ENCODE results near the gene PCDHB4.

DNA sequence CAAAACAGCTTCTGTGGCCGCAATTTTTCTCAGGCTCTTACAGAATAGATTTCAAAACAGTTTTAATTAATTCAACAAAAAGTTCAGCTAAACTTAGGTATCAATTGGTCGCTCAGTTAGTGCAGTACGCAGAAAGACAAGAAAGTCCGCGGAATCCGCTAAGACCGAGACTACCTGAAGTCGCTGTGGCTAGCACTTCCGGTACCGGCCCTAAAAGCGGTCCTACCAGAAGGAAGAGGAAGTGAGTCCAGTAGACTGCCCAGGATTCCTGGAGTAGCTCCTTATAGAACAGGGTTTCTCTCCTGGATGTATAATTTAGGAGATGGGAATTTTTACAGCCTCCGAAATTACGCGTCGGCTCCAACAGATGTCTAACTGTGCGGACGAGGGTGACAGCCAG is 43.8 kb upstream of the PCDHB4 start:
- TF ChIP-seq, protein P1, sequence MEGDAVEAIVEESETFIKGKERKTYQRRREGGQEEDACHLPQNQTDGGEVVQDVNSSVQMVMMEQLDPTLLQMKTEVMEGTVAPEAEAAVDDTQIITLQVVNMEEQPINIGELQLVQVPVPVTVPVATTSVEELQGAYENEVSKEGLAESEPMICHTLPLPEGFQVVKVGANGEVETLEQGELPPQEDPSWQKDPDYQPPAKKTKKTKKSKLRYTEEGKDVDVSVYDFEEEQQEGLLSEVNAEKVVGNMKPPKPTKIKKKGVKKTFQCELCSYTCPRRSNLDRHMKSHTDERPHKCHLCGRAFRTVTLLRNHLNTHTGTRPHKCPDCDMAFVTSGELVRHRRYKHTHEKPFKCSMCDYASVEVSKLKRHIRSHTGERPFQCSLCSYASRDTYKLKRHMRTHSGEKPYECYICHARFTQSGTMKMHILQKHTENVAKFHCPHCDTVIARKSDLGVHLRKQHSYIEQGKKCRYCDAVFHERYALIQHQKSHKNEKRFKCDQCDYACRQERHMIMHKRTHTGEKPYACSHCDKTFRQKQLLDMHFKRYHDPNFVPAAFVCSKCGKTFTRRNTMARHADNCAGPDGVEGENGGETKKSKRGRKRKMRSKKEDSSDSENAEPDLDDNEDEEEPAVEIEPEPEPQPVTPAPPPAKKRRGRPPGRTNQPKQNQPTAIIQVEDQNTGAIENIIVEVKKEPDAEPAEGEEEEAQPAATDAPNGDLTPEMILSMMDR (IDR thresholded peaks at IDR 0.05), result no peak
- no peak for TF ChIP-seq EZH2 (IDR thresholded peaks at IDR 0.05; ENCODE audit: borderline replicate concordance, insufficient read depth, low read depth, low read length, poor library complexity, severe bottlenecking)

Data from B cell (primary cell).